SIG-M5 (cell line): Measurements from ENCODE around the gene FCRL2.
"Not testable (repeated sequence)": the region's sequence is repeated elsewhere in the genome, so short reads cannot be mapped to it uniquely, and the experiment has no call there.

ENCODE experiments used
- DNase-seq: peaks from one replicate; lab custom pipeline; 2025; lab: John Stamatoyannopoulos, UW

FCRL2 gene

GRCh38 chr1:157753611-157754010, 23.3 kb downstream of the FCRL2 start:
- no peak for DNase-seq

- no peak for DNase-seq
Measured at GRCh38 chr1:157751283-157751682, 25.6 kb downstream of the FCRL2 start.

DNA sequence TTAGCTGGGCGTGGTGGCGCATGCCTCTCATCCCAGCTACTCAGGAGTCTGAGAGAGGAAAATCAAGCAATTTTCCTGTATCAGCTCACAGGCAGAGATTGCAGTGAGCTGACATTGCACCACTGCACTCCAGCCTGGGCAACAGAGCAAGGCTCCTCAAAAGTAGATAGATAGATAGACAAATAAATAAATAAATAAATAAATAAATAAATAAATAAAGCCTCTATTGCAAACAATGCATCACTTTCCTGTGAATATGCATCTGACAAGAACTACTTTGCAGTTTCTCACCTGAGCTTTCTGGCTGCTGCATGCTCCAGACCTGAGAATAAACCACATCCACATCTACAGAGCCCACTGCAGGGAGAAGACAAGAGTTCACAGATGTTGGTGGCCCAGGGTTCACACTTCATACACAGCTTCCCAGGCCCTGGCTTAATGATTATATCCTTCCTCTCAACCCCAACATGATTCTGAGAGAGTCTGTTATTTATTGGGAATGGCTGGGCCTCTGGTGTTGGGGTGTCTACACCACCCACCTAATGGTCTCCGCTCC, 28.6 kb downstream of the FCRL2 start:
- DNase-seq = no peak

DNA sequence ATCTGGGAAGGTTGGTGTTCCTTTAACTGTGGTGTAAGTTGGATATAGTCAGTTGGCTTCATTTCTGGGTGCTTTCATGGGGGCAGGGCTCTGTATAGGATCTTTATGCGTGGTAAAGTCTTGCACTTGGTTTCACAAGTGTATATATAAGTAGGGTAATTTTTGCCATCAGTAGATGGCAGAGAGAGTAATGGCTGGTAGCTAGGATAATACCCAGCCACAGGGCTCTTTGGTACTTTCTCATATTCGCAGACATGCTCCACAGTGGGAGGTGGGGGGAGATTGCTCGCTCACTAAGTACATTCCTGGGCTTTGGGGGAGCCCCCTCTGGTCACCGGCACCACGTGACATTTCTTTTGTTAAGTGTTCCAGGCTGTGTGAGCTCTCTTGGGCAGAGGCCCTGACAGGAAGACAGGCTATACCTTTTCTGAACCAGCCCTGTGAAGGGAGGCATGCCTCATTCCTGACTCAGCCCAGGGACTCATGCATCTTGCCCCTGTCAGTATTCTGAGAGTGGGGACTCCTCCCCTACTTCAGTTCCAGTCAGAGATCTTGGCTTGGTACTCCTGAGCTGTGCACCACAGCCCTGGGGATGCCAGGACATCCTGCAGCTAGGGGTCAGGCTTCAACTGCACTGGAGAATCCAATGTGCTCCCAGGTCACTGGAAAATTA, 37.6 kb downstream of the FCRL2 start:
- DNase-seq = no peak

GRCh38 chr1:157735991-157736390, 40.9 kb downstream of the FCRL2 start:
- DNase-seq = not testable (repeated sequence)

- DNase-seq = no peak
Measured at GRCh38 chr1:157734321-157734720, 42.6 kb downstream of the FCRL2 start.

GRCh38 chr1:157732755-157733154, 44.2 kb downstream of the FCRL2 start:
- DNase-seq = no peak

- no peak for DNase-seq
Measured at GRCh38 chr1:157725221-157725577, 51.7 kb downstream of the FCRL2 start.

DNA sequence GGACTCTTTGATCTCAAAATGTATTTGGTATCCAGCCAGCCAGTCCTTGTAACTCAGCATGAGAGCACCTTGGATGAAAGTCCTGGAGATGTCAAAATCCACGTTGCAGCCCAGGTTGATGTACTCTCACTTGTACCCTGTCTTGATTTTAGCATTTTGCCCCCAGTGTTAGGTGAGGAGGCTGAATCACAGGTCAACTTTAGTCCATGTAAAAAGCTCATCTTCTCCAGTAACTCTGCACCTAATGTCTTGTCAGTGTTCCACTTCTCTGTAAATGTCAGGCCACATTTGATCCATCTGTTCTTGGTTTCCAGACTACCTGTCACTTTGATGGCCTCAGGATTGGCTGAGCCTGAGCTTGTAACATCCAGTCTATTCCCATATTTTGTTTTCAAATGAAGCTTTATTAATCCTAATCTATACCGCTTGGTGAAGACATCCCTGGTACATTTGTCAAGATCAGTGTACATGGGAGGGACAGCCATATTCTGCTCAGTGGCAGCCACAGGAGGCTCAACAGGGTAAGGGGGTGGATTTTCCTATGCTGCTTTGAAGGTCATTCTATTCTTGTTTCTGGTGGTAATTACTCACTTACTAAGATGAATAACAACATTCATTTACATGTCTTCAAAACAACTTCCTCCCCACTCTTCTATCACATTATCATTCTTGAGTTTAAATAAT, 52.3 kb downstream of the FCRL2 start:
- DNase-seq = no peak

DNA sequence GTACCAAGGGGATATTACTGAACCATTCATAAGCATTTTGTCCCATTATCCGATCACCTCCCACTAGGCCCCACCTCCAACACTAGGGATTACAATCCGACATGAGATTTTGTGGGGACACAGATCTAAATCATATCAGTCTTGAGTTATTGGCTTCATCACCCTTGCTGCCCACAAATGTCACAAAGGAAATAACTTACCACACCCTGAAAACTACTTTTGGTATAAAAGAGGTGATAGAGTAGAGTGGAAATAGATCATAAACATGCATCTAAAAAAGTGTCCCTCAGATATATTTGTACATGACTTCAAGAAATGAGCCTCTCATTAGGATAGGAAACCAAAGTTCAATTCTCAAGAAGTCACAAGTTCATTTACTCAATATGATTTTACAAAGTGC, 53.8 kb downstream of the FCRL2 start:
- no peak for DNase-seq

DNA sequence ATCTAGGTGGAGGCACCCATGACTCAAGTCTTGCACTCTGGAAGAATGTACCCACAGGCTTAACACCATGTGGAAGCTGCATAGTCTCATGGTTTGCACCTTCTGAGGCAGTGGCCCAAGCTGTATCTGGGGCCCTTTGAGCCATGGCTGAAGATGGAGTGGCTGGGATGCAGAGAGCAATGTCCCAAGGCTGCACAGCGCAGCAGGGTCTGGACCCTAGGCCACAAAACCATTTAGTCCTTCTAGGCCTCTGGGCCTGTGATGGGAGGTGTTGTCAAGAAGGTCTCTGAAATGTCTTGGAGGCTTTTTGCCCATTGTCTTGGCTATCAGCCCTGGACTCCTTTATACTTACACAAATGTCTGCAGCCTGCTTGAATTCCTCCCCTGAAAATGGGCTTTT, 54.9 kb downstream of the FCRL2 start:
- DNase-seq = no peak

- no peak for DNase-seq
Measured at GRCh38 chr1:157715736-157716135, 61.2 kb downstream of the FCRL2 start.

DNA sequence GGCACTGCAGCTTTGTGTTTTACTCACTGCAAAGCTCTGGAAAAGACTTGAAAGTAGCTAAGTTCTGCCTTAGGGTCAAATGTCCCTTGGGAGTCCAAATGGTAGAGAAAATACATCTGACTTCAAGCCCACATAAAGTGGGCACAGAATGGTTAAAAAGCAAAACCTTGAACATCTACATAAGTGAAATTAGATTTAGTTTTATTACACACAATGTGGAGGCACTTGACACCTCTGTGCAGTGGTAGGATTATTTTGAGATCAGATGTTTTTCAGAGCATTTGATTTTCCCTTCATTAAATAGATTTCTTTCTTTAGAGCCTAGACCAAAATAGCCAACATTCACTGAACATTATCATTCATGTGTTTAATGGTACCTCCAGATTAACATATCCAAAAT, 65.1 kb downstream of the FCRL2 start:
- no peak for DNase-seq

DNA sequence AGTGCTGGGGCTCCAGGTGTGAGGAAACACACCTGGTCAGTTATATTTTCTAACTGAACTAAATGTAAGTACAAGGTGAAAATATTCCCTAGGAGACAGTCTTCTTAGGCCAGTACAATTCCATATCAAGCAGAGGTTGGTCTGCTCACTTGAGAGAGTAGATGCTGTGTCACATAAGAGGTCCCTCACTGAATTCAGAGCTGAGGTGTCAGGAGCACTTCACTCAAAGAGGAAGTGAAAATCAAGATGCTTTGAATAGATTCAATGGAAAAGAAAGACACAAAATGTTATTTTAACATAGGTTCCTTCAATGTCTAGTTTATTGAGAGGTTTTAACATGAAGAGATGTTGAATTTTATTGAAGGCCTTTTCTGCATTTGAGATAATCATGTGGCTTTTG, 72.1 kb downstream of the FCRL2 start:
- DNase-seq = no peak

DNA sequence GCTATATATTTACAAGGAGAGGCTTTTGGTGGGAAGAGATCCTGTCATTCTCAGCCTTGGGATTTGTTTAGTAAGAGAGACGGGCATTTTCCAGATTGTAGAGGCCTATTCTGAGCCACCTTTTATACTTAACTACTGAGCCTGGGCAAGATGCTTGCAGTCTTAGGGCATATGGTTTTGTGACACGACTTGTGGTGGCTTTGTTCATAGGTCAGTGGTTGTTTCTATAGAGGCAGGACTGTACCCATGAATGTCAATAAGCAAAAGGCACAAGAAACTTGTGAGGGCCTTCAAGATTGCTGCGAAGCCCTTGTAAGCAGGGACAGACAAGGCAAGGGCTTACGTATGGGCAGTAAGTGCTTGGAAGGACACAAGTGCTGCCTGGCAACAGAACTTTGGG, 73.0 kb downstream of the FCRL2 start:
- DNase-seq = no peak

- DNase-seq = no peak
Measured at GRCh38 chr1:157702308-157702825, 74.6 kb downstream of the FCRL2 start.

- DNase-seq = no peak
Measured at GRCh38 chr1:157700732-157701131, 76.2 kb downstream of the FCRL2 start, which contains the start of gene FCRL3. FCRL3 (minus strand) TSS chr1:157700769; CDS start chr1:157700489, 280 bp downstream.

GRCh38 chr1:157700305-157700704, 76.6 kb downstream of the FCRL2 start:
- DNase-seq = no peak

GRCh38 chr1:157697781-157698569, 79.0 kb downstream of the FCRL2 start:
- DNase-seq = no peak

DNA sequence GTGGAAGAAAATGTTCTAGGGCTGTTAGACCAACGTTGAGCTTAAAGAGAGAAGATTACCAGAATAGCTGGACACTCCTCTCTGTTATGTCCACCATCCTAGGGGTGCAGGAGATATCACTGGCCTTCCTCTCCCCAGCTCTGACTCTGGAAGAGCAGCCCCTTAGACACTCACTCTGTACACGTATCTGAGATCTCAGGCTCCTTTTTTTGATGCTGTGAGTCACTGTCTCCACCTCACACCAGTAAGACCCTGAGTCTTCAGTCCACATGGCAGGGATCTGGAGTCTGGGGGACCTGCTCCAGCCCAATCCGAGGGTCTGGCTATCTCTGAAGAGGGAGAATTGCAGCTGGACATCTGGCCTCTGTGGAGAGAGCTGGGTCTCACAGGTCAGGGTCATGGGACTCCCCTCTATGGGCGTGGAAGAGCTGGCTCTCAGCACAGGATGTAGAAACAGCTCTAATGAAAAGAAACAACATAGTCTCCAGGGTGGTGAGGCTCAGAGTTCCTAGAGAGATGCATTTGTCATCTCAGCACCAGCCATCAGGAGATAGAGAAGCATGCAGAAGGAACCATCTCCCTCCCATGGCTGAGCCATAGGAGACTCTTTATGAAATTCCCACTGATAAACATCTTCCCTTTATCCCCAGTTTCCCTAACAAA, 79.8 kb downstream of the FCRL2 start:
- no peak for DNase-seq
